IgD-negative memory B cell (primary cell): ENCODE measurements around the gene GALNTL6. TPM values are rescaled to one million over a fixed set of nuclear protein-coding genes. Genes with fewer than 3 reads are reported as not detected.
"Not testable (repeated sequence)": the region's sequence is repeated elsewhere in the genome, so short reads cannot be mapped to it uniquely, and the experiment has no call there.

Source experiments
- H3K27ac Mint-ChIP-seq, 3 donors: one replicate each; pipeline ENCODE4 v1.8.0; 2020 to 2022; ENCODE audit warnings: mild to moderate bottlenecking in 3 of 3, mixed read lengths in 3 of 3, moderate library complexity in 1 of 3
- H3K27me3 Mint-ChIP-seq: one replicate; pipeline ENCODE4 v1.8.0; 2021; ENCODE audit warnings: mixed read lengths
- H3K36me3 Mint-ChIP-seq: one replicate; pipeline ENCODE4 v1.8.0; 2020; ENCODE audit warnings: mild to moderate bottlenecking, mixed read lengths
- H3K4me1 Mint-ChIP-seq, 3 donors: one replicate each; pipeline ENCODE4 v1.8.0; 2020 to 2022; ENCODE audit warnings: mixed read lengths in 3 of 3, mild to moderate bottlenecking in 1 of 3
- H3K4me3 Mint-ChIP-seq, 4 donors: one replicate each; pipeline ENCODE4 v1.8.0; 2020 to 2022; ENCODE audit warnings: mild to moderate bottlenecking in 4 of 4, mixed read lengths in 4 of 4, moderate library complexity in 3 of 4
- H3K9me3 Mint-ChIP-seq, 3 donors: one replicate each; pipeline ENCODE4 v1.8.0; 2020 to 2021; ENCODE audit warnings: mixed read lengths in 3 of 3, mild to moderate bottlenecking in 1 of 3
- polyA plus RNA-seq: library from polyadenylated mRNA; unstranded; fragments of 300-500 nt; fragmentation: Illumina TruSeq; gene quantifications from one replicate; pipeline ENCODE4 v1.2.3, GENCODE V29; 2021

The GALNTL6 gene
- polyA plus RNA-seq, 1 donor from 2014 or later, result 1.3 TPM

DNA sequence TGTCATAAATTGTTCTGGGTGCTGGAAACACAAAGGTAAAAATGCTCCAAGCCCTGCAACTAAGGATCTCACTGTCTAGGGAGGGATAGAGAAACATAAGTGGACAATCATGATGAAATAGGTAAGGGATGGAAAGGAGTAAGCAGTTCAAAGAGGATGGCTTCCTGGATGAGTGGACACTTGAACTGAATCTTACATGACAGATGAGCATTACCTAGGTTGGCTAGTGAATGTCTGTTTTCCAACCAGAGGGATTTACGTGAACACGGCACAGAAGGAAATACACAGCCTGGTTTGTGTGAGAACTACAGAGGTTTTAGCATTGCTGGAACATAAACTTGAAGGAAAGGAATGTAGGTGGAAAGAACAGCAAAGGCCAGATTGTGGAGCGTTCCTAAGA lies 1205.2 kb downstream of the GALNTL6 start:
- Mint-ChIP-seq H3K27me3 (no peaks in the 10 kb centered on the region), H3K4me1 (no peaks in the 10 kb centered on the region), H3K27ac (no peak overlapping the region), H3K4me3 (no peak overlapping the region), H3K36me3 (no peaks in the 10 kb centered on the region), H3K9me3 (no peaks in the 10 kb centered on the region)

DNA sequence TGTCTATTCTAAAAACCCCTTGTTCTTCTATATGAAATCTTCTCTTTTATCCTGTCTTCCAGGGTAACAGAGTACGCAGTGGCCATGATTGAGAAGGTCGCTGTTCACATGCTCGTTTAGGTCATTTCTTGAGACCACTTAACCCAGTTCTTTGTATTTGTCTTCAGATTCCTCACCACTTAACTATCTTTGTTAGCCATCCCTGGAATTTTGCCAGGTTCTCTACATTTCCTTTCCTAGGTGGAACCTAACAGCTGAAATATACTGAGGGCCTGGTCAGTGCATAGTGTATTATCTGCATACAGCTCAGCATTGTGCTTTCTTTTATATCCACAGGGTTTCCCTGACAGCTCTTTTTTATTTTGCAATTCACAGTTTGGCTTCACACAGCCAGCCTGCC lies 1206.5 kb downstream of the GALNTL6 start:
- no peaks in the 10 kb centered on the region for H3K36me3 Mint-ChIP-seq
- no peaks in the 10 kb centered on the region for H3K4me1 Mint-ChIP-seq
- H3K4me3 Mint-ChIP-seq, result no peak overlapping the region
- H3K27ac Mint-ChIP-seq, result no peak overlapping the region
- H3K9me3 Mint-ChIP-seq, result no peaks in the 10 kb centered on the region
- H3K27me3 Mint-ChIP-seq, result no peaks in the 10 kb centered on the region

DNA sequence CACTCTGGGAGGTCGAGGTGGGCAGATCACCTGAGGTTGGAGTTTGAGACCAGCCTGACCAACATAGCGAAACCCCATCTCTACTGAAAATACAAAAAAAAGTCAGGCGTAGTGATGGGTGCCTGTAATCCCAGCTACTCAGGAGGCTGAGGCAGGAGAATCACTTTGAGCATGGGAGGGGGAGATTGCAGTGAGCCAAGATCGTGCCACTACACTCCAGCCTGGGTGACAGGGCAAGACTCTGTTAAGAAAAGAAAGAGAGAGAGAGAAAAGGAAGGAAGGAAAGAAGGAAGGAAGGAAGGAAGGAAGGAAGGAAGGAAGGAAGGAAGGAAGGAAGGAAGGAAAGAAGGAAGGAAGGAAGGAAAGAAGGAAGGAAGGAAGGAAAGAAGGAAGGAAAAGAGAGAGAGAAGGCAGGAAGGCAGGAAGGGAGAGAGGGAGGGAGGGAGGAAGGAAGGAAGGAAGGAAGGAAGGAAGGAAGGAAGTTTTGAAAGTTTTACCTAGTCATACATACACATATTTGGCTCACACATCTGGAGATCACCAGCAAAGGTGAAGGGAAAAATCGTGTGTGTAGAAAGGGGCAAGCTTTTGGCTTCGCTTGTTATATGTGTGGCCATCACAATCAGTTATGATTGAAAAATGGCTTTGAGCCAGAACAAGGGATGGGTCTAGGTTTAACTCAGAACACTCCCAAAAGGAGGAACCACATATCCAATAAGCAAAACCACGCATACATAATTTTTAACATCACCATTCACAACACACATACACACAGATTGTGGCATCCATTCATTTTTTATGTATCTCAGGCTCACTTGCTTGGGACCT lies 1208.8 kb downstream of the GALNTL6 start:
- H3K9me3 Mint-ChIP-seq, H3K4me3 Mint-ChIP-seq, H3K27ac Mint-ChIP-seq, H3K36me3 Mint-ChIP-seq, H3K4me1 Mint-ChIP-seq, H3K27me3 Mint-ChIP-seq: not testable (repeated sequence)

DNA sequence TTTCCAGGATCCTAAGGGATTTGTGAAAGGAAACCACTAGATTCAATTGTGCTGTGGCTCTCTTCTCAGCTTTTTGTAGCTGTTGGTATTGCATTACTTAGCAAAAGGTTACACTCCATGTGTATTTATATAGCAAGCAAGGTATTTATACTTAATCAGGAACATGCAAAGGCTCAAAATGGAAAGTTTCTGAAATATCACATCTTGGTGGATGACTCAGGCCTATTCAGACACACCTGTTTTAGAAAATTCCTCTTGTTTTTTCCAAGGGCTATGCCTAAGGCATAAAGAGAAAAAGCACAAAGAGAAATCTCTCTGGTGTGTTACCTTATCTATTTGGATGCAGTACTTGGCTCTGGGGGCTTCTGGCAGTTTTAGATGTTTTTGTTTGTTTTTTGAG lies 1211.0 kb downstream of the GALNTL6 start:
- Mint-ChIP-seq H3K9me3 (no peaks in the 10 kb centered on the region), H3K27ac (no peak overlapping the region), H3K4me1 (no peaks in the 10 kb centered on the region), H3K4me3 (no peak overlapping the region), H3K36me3 (no peaks in the 10 kb centered on the region), H3K27me3 (peaks cover 2% of the 10 kb centered on the region)

DNA sequence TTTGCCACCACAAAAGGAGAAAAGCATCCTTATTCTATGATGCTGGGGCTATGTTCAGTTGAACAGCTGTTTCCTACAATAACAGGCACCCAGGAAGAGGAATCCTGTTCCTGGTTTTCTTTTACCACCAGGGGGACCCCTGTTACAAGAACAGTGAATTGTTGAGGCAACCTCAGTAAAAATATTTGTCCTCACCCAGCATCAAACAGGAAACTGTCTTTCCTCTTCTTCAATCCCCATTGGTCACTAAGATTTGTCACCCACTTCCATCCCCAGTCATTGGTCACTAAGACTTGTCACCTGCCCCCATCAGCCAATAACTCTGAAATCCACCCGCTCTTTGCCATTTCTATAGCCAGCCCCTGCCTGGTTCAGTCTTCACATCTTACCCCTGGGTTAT lies 1211.9 kb downstream of the GALNTL6 start:
- H3K36me3 Mint-ChIP-seq, result no peaks in the 10 kb centered on the region
- H3K27ac Mint-ChIP-seq, result no peak overlapping the region
- H3K4me3 Mint-ChIP-seq, result no peak overlapping the region
- no peaks in the 10 kb centered on the region for H3K4me1 Mint-ChIP-seq
- peaks cover 2% of the 10 kb centered on the region for H3K27me3 Mint-ChIP-seq
- H3K9me3 Mint-ChIP-seq, result no peaks in the 10 kb centered on the region

DNA sequence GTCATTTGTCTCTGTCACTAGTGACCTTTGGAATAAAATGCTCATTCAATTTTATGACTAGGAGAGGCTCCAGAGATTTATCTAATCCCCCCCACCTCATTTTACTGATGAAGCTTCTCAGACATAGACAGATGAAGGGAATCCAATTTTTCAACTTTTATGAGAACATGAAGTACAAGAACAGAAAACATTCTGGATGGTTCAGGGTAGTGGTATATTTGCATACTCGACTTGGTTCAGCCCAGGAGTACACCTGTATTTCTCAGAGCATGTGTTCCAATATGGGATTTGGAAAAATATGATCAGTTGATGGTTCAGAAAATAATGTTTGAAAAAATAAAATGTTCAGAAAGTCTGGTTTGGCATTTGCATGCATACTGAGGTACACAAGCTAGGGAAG lies 1224.0 kb downstream of the GALNTL6 start:
- no peaks in the 10 kb centered on the region for H3K36me3 Mint-ChIP-seq
- no peak overlapping the region for H3K27ac Mint-ChIP-seq
- no peaks in the 10 kb centered on the region for H3K4me1 Mint-ChIP-seq
- H3K9me3 Mint-ChIP-seq, result no peaks in the 10 kb centered on the region
- no peak overlapping the region for H3K4me3 Mint-ChIP-seq
- H3K27me3 Mint-ChIP-seq, result peaks cover 5% of the 10 kb centered on the region

DNA sequence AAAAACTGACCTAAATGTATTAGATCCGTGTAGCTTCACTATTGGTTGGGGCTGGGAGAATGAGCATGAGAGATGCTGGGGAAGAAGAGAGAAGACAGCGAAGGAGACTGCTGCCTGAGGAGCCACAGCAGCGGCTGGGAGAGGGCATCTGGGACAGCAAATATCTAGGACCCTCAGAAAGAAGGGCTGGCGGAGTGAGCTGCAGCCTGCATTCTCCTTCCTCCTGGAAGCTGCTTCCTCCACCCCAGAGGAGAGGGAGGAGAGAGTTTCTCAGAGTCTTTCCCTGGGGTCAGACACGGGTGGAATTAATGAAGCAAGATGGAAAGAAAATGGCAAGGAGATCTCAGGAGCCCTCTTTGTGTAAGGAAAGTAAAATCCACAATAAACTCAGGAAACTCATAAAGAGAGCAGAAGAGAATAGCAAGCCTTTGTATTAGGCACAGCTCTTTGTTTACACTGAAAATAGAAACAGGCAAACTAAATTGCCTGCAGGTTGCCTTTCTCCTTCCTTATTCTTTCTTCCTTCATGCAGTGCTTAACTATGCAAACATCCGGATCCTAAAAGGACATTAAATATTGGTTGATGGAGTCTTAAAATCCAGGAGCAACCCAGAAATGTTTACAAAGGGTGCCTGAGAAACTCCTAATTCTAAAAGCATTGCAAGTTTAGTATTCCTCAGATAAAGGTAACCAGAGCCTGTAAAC lies 1225.1 kb downstream of the GALNTL6 start:
- no peaks in the 10 kb centered on the region for H3K9me3 Mint-ChIP-seq
- peaks cover 8% of the 10 kb centered on the region for H3K27me3 Mint-ChIP-seq
- H3K4me3 Mint-ChIP-seq, result no peak overlapping the region
- no peaks in the 10 kb centered on the region for H3K36me3 Mint-ChIP-seq
- H3K4me1 Mint-ChIP-seq, result no peaks in the 10 kb centered on the region
- H3K27ac Mint-ChIP-seq, result no peak overlapping the region

DNA sequence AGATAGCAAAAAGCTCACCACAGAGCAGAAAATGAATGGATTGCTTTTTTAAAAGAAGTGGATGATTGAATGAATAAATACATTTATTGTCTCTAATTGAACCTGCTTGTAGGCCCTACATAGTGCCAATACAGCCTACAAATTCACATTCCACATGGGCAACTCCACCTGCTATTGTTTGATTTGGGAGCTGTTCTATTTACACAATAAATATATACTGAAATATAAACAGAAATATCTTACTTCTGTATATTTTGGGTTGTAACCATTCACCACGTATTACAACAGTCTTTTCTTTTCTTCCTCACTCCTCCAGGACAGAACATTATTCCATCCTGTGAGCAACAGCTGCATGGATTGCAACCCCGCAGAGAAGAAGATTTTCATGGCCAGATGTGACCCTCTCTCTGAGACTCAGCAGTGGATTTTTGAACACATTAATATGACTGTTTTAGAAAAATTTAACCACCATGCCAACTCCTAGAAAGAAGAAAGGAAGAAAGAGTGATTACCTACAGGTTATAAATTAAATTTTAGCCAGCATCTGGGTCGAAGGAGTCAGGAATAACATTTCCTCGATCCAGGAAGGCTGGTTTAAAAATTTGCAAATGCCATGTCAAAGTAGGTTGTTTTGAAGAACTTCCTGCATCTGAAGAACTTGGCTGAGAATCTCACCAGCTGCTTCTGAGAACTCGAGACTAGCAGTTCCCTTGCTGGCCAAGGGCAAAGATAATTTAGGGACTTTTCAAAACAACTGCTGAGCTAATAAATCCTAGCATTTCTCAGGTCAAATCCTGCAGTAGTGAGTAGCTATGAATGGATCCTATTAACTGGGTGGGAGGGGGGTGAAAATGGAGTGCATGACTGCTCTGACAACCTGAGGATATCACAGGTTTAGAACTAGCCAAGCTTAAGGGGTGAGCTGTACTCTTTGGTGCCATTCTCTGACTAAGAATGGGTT lies 1226.7 kb downstream of the GALNTL6 start:
- H3K27me3 Mint-ChIP-seq, result peaks cover 8% of the 10 kb centered on the region
- no peak overlapping the region for H3K27ac Mint-ChIP-seq
- H3K36me3 Mint-ChIP-seq, result no peaks in the 10 kb centered on the region
- H3K4me1 Mint-ChIP-seq, result no peaks in the 10 kb centered on the region
- H3K4me3 Mint-ChIP-seq, result no peak overlapping the region
- H3K9me3 Mint-ChIP-seq, result peaks cover 0 to 3% (median 0%) of the 10 kb centered on the region in 3 donors

DNA sequence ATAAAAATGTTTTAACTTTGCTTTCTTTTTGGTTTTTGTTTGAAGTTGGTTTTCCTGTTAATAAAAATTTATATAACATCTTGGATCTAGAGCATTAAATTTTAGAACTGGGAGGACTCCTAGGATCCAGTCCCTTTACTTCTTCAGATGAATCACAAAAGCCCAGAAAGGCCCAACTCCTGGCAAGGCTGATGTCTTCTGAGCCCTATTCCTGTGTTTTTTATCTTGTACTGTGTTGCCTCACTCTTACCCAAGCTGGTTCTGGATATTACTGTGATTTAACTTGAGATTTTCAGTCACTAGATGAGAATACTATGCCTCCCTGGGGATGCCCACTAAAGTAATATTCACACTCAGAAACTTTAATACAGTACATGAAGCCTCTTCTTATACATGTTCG lies 1228.3 kb downstream of the GALNTL6 start:
- peaks cover 8% of the 10 kb centered on the region for H3K27me3 Mint-ChIP-seq
- H3K27ac Mint-ChIP-seq, result no peak overlapping the region
- no peaks in the 10 kb centered on the region for H3K4me1 Mint-ChIP-seq
- no peaks in the 10 kb centered on the region for H3K36me3 Mint-ChIP-seq
- H3K4me3 Mint-ChIP-seq, result no peak overlapping the region
- H3K9me3 Mint-ChIP-seq, result peaks cover 0 to 3% (median 0%) of the 10 kb centered on the region in 3 donors

DNA sequence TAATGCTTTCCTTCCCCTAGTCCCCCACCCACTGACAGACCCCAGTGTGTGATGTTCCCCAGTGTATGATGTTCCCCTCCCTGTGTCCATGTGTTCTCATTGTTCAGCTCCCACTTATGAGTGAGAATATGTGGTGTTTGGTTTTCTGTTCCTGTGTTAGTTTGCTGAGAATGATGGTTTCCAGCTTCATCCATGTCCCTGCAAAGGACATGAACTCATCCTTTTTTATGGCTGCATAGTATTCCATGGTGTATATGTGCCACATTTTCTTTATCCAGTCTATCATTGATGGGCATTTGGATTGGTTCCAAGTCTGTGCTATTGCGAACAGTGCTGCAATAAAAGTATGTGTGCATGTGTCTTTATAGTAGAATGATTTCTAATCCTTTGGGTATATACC lies 1228.9 kb downstream of the GALNTL6 start:
- H3K36me3 Mint-ChIP-seq, H3K4me1 Mint-ChIP-seq, H3K9me3 Mint-ChIP-seq, H3K27me3 Mint-ChIP-seq, H3K27ac Mint-ChIP-seq, H3K4me3 Mint-ChIP-seq: not testable (repeated sequence)

DNA sequence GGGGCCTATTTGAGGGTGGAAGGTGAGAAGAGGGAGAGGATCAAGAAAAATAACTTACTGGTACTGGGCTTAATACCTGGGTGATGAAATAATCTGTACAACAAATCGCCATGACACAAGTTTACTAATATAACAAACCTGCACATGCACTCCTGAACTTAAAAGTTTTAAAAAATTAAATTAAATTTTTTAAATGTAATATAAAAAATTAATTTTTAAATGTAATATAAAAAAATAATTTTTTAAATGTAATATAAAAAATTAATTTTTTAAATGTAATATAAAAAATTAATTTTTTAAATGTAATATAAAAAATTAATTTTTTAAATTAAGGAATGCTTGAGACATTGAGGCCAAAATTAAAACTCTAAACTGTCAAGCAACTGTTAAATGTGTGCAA lies 1231.1 kb downstream of the GALNTL6 start:
- Mint-ChIP-seq H3K9me3 (peaks cover 0 to 3% (median 0%) of the 10 kb centered on the region in 3 donors), H3K27ac (no peak overlapping the region), H3K4me3 (no peak overlapping the region), H3K4me1 (no peaks in the 10 kb centered on the region), H3K36me3 (no peaks in the 10 kb centered on the region), H3K27me3 (peaks cover 5% of the 10 kb centered on the region)

DNA sequence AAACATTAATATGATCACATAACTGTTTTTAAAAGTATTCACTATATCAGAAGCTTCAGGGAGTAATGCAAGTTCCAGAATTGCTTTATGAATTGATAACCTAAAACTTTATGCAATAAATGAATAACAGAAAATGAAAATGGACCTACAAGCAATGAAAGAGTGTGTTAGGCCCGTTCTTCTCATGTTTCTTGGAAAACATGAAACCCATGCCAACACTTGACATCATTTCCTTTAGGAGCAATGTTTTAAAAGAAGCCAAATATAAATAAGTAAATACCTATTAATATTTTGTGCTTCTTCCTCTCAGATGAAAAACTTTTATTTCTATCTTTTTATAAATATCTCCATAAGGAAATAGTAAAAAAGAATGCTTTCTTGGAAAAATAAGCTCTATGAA lies 1232.4 kb downstream of the GALNTL6 start:
- H3K4me3 Mint-ChIP-seq, result no peak overlapping the region
- H3K9me3 Mint-ChIP-seq, result peaks cover 0 to 3% (median 0%) of the 10 kb centered on the region in 3 donors
- H3K27me3 Mint-ChIP-seq, result peaks cover 5% of the 10 kb centered on the region
- no peaks in the 10 kb centered on the region for H3K36me3 Mint-ChIP-seq
- H3K27ac Mint-ChIP-seq, result no peak overlapping the region
- no peaks in the 10 kb centered on the region for H3K4me1 Mint-ChIP-seq

DNA sequence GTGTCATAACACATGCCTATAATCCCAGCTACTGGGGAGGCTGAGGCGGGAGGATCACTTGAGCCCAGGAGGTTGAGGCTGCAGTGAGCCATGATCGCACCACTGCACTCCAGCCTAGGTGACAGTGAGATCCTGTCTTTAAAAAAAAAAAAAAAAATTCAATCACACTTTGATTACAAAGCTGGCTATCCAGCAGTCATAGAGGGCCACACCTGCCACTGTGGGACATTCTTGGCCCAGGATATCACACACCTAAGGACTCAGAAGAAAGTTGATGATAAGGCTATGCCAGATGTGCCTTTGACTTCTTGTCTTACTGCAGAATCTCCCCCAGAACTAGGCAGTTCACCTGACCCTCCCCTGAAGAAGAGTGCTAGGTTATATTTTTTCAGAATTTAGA lies 1232.9 kb downstream of the GALNTL6 start:
- Mint-ChIP-seq H3K4me1 (no peaks in the 10 kb centered on the region), H3K27ac (no peak overlapping the region), H3K4me3 (no peak overlapping the region), H3K27me3 (peaks cover 5% of the 10 kb centered on the region), H3K36me3 (no peaks in the 10 kb centered on the region), H3K9me3 (peaks cover 0 to 3% (median 0%) of the 10 kb centered on the region in 3 donors)

DNA sequence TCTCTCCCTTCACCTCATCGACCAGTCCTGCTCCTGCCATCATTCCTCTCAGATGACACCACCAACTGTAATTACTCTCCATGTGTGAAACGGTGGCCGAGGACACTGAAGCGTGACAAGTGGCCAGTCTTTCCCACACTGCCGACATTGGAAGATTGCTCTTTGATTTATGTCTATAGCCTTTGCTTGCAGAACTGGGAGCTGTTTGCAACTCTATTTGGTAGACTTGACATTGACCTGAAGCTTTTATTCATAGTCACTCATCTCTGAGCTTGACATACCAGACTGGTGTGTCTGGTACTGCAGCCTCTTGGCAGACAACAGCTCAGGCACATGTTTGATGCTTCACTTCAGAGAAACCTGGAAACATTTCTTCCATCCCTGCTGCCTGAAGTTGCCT lies 1233.6 kb downstream of the GALNTL6 start:
- no peak overlapping the region for H3K4me3 Mint-ChIP-seq
- no peak overlapping the region for H3K27ac Mint-ChIP-seq
- peaks cover 5% of the 10 kb centered on the region for H3K27me3 Mint-ChIP-seq
- H3K4me1 Mint-ChIP-seq, result no peaks in the 10 kb centered on the region
- peaks cover 0 to 3% (median 0%) of the 10 kb centered on the region in 3 donors for H3K9me3 Mint-ChIP-seq
- no peaks in the 10 kb centered on the region for H3K36me3 Mint-ChIP-seq

DNA sequence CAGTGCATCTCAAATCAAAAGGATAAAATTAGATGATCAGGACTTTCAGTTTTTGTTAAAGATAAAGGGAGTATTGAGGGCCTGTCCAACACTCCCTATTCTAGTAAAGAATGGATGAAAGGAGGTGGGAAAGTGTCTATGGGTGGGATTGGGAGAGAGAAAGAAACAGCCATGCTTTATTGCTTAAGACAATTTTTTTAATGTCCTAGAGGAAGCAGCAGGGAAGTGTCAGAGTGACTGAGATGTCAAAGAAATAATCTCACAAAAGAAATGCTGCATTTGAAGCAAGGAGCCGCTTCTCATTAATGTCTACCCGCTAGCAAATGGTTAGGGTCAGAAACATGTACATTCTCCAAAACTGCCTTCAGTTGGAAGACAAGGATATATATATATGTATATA lies 1238.0 kb downstream of the GALNTL6 start:
- Mint-ChIP-seq H3K4me1 (no peaks in the 10 kb centered on the region), H3K4me3 (no peak overlapping the region), H3K36me3 (no peaks in the 10 kb centered on the region), H3K9me3 (no peaks in the 10 kb centered on the region), H3K27ac (no peak overlapping the region), H3K27me3 (peaks cover 1% of the 10 kb centered on the region)
